MM.1S (cell line): ENCODE measurements around the gene TXNDC11.

Experiments used
- DNase-seq: peaks from one replicate; pipeline ENCODE4 v3.0.0-alpha.2; 2015
- H2AFZ ChIP-seq: fragments of 300-600 bp; sonication (generic); 2 replicates; pipeline ENCODE4 v1.6.0; 2016; ENCODE audit warnings: antibody characterized with exemption, low read length
- H3F3A ChIP-seq: fragments of 300-600 bp; sonication (generic); 2 replicates; pipeline ENCODE4 v1.6.1; 2016; ENCODE audit warnings: mild to moderate bottlenecking, antibody characterized with exemption, low read length, moderate library complexity, mixed read lengths; ENCODE audit not compliant: insufficient read depth
- H3K27ac ChIP-seq: fragments of 300-600 bp; sonication (generic); 2 replicates; pipeline ENCODE4 v1.5.1; 2016; ENCODE audit warnings: mild to moderate bottlenecking, low read length
- H3K27me3 ChIP-seq: fragments of 300-600 bp; sonication (generic); replicated peaks from 2 replicates; pipeline ENCODE4 v1.6.0; 2016; ENCODE audit warnings: low read length; ENCODE audit not compliant: insufficient read depth
- H3K36me3 ChIP-seq: fragments of 300-600 bp; sonication (generic); replicated peaks from 2 replicates; pipeline ENCODE4 v1.6.1; 2016; ENCODE audit warnings: mild to moderate bottlenecking, low read length, mixed read lengths; ENCODE audit not compliant: insufficient read depth
- H3K4me1 ChIP-seq: fragments of 300-600 bp; sonication (generic); 2 replicates; pipeline ENCODE4 v1.6.1; 2016; ENCODE audit warnings: low read length, mixed read lengths
- H3K4me2 ChIP-seq: fragments of 300-600 bp; sonication (generic); 2 replicates; pipeline ENCODE4 v1.6.0; 2016; ENCODE audit warnings: low read depth, low read length
- H3K4me3 ChIP-seq: fragments of 300-600 bp; sonication (generic); 2 replicates; pipeline ENCODE4 v1.5.1; 2016; ENCODE audit warnings: low read length, mixed read lengths
- H3K79me2 ChIP-seq: fragments of 300-600 bp; sonication (generic); 2 replicates; pipeline ENCODE4 v1.6.1; 2016; ENCODE audit warnings: mixed run types, low read length, mixed read lengths
- H3K9ac ChIP-seq: fragments of 300-600 bp; sonication (generic); 2 replicates; pipeline ENCODE4 v1.6.1; 2016; ENCODE audit warnings: low read length, mixed read lengths
- H3K9me2 ChIP-seq: fragments of 300-600 bp; sonication (generic); replicated peaks from 2 replicates; pipeline ENCODE4 v1.6.1; 2016; ENCODE audit warnings: mild to moderate bottlenecking, low read length, mixed read lengths; ENCODE audit not compliant: insufficient read depth
- H3K9me3 ChIP-seq: fragments of 300-600 bp; sonication (generic); replicated peaks from 2 replicates; pipeline ENCODE4 v1.6.1; 2016; ENCODE audit warnings: mild to moderate bottlenecking, low read length, mixed read lengths; ENCODE audit not compliant: insufficient read depth
- H4K20me1 ChIP-seq: fragments of 300-600 bp; sonication (generic); 2 replicates; pipeline ENCODE4 v1.6.1; 2016; ENCODE audit warnings: mild to moderate bottlenecking, low read length, moderate library complexity, mixed read lengths; ENCODE audit not compliant: insufficient read depth
- CTCF ChIP-seq: fragments of 300-600 bp; sonication (generic); IDR thresholded peaks from 2 replicates; pipeline ENCODE4 v1.5.1; 2016; ENCODE audit warnings: antibody characterized with exemption, low read length, mixed read lengths
- EZH2 ChIP-seq: fragments of 300-600 bp; sonication (generic); optimal IDR thresholded peaks from 2 replicates; pipeline ENCODE3; 2017; ENCODE audit warnings: low read depth, mild to moderate bottlenecking, antibody characterized with exemption, low read length, mixed read lengths
- EZH2phosphoT487 ChIP-seq: fragments of 300-600 bp; sonication (generic); IDR thresholded peaks from 2 replicates; pipeline ENCODE4 v1.6.1; 2018; ENCODE audit warnings: antibody characterized with exemption, low read length

The TXNDC11 gene

GRCh38 chr16:11768849-11769248, 26.2 kb upstream of the TXNDC11 start:
- no peaks in the 10 kb centered on the region for H3K9me2 ChIP-seq
- no peaks in the 10 kb centered on the region for H3K9me3 ChIP-seq
- peaks cover 23% of the 10 kb centered on the region for H3K36me3 ChIP-seq
- TF ChIP-seq EZH2 (no peak), EZH2phosphoT487 (no peak), CTCF (no peak)
- peak overlapping the region; percentile 34; the same call in 1 of the 2 replicates for H3K27ac ChIP-seq
- peaks cover 19% of the 10 kb centered on the region; the same call in 1 of the 2 replicates for H3F3A ChIP-seq
- H3K4me1 ChIP-seq, result peaks cover 29% of the 10 kb centered on the region
- H3K79me2 ChIP-seq, result peaks cover 62% of the 10 kb centered on the region
- no peak overlapping the region for H3K9ac ChIP-seq
- H3K4me3 ChIP-seq, result no peak overlapping the region
- H2AFZ ChIP-seq, result no peak overlapping the region
- DNase-seq, result peak; percentile 12
- H3K4me2 ChIP-seq, result peak overlapping the region; percentile 12; the same call in 1 of the 2 replicates
- no peaks in the 10 kb centered on the region for H3K27me3 ChIP-seq
- H4K20me1 ChIP-seq, result no peaks in the 10 kb centered on the region

- Histone ChIP-seq H3K9ac (no peak overlapping the region), H3K4me2 (no peak overlapping the region), H3K9me2 (no peaks in the 10 kb centered on the region), H4K20me1 (no peaks in the 10 kb centered on the region), H3K4me3 (no peak overlapping the region), H3K27ac (no peak overlapping the region), H2AFZ (no peak overlapping the region), H3F3A (no peaks in the 10 kb centered on the region), H3K27me3 (no peaks in the 10 kb centered on the region), H3K79me2 (peaks cover 34% of the 10 kb centered on the region), H3K4me1 (peaks cover 6% of the 10 kb centered on the region; the same call in 1 of the 2 replicates), H3K36me3 (peaks cover 23% of the 10 kb centered on the region), H3K9me3 (no peaks in the 10 kb centered on the region)
- TF ChIP-seq CTCF, result no peak
- no peak for TF ChIP-seq EZH2
- DNase-seq, result no peak
Observed at GRCh38 chr16:11762431-11762830, 19.8 kb upstream of the TXNDC11 start.

GRCh38 chr16:11759997-11760396, 17.3 kb upstream of the TXNDC11 start:
- H2AFZ ChIP-seq, result no peak overlapping the region
- H3K27ac ChIP-seq, result no peak overlapping the region
- H3F3A ChIP-seq, result no peaks in the 10 kb centered on the region
- no peak overlapping the region for H3K4me3 ChIP-seq
- no peaks in the 10 kb centered on the region for H3K4me1 ChIP-seq
- no peak overlapping the region for H3K4me2 ChIP-seq
- no peaks in the 10 kb centered on the region for H3K9me2 ChIP-seq
- H3K9ac ChIP-seq, result no peak overlapping the region
- peaks cover 14% of the 10 kb centered on the region for H3K36me3 ChIP-seq
- no peak for DNase-seq
- peaks cover 19% of the 10 kb centered on the region for H3K79me2 ChIP-seq
- no peaks in the 10 kb centered on the region for H4K20me1 ChIP-seq
- no peaks in the 10 kb centered on the region for H3K9me3 ChIP-seq
- TF ChIP-seq CTCF (no peak), EZH2phosphoT487 (no peak), EZH2 (no peak)
- H3K27me3 ChIP-seq, result no peaks in the 10 kb centered on the region
